Measurements from ENCODE around the gene CHRNB2. TPM values are rescaled to one million over a fixed set of nuclear protein-coding genes. Genes with fewer than 3 reads are reported as not detected.

The CHRNB2 gene
- total and polyA plus RNA-seq, 2 donors (not counting 1 experiment from before 2014, with no cell fraction given): 0.03 TPM; not detected in 1

GRCh38 chr1:154616659-154617345 is 49.2 kb downstream of the CHRNB2 start:
- ChIA-PET CTCF (no interaction called here), POLR2A (no interaction called here)
- Histone ChIP-seq H3K27me3 (replicated peaks in 1 of 4; ENCODE audit: control extremely low read depth in 1 of 4, control insufficient read depth in 3 of 4, insufficient read depth in 4 of 4, low read length in 3 of 4) (no peaks in the 10 kb centered on the region), H3K4me3 (ENCODE audit: control extremely low read depth in 1 of 5, extremely low read depth in 1 of 5, insufficient read depth in 1 of 5, low read depth in 2 of 5, low read length in 4 of 5) (no peak overlapping the region), H3K4me1 (ENCODE audit: control insufficient read depth in 2 of 2, insufficient read depth in 2 of 2, low read length in 2 of 2) (no peaks in the 10 kb centered on the region), H3K36me3 (replicated peaks in 1 of 2; ENCODE audit: control extremely low read depth in 1 of 2, control insufficient read depth in 1 of 2, extremely low read depth in 1 of 2, insufficient read depth in 2 of 2, low read length in 1 of 2) (peaks cover 0 to 1% of the 10 kb centered on the region in 2 experiments), H3K27ac (ENCODE audit: low read length in 2 of 2) (no peak overlapping the region), H4K20me1 (ENCODE audit: control insufficient read depth, insufficient read depth, low read length, poor library complexity, severe bottlenecking) (peaks cover 39% of the 10 kb centered on the region), H3K9me3 (ENCODE audit: control extremely low read depth in 1 of 3, control insufficient read depth in 2 of 3, insufficient read depth in 1 of 3, low read length in 2 of 3) (no peaks in the 10 kb centered on the region), H2AFZ (ENCODE audit: insufficient read depth, low read depth, low read length, poor library complexity, severe bottlenecking) (no peak overlapping the region), H3K9ac (ENCODE audit: low read length) (no peak overlapping the region), H3K4me2 (replicated peaks; ENCODE audit: low read depth, low read length, poor library complexity, severe bottlenecking) (no peak overlapping the region), H3K79me2 (ENCODE audit: control insufficient read depth, insufficient read depth, low read length) (peaks cover 90% of the 10 kb centered on the region)
- DNase-seq: no peak
- H3K4me1 Mint-ChIP-seq: peaks cover 20% of the 10 kb centered on the region
- H3K4me3 Mint-ChIP-seq: no peak overlapping the region
- intact Hi-C loops (cut with micrococcal nuclease): no loop called here
- 98% methylated on average over 4 of the region's 5 CpGs for WGBS (ENCODE audit: insufficient coverage)
- H3K9me3 Mint-ChIP-seq (ENCODE audit: insufficient read depth): no peaks in the 10 kb centered on the region
- H3K27me3 Mint-ChIP-seq: no peaks in the 10 kb centered on the region
- H3K27ac Mint-ChIP-seq: no peak overlapping the region
- no peak for ATAC-seq (ENCODE audit: low read depth)
- TF ChIP-seq EZH2 (IDR thresholded peaks at IDR 0.05; ENCODE audit: borderline replicate concordance, insufficient read depth, low read depth, low read length, poor library complexity, severe bottlenecking) (no peak), CTCF (IDR thresholded peaks at IDR 0.05) (no peak)

GRCh38 chr1:154619181-154619948 is 51.8 kb downstream of the CHRNB2 start:
- no peaks in the 10 kb centered on the region for H3K9me3 Mint-ChIP-seq (ENCODE audit: insufficient read depth)
- H3K4me3 Mint-ChIP-seq: no peak overlapping the region
- H3K27ac ChIP-seq (ENCODE audit: low read length in 2 of 2): no peak overlapping the region
- H3K9me3 ChIP-seq (ENCODE audit: control extremely low read depth in 1 of 3, control insufficient read depth in 2 of 3, insufficient read depth in 1 of 3, low read length in 2 of 3): no peaks in the 10 kb centered on the region
- ChIA-PET POLR2A (interaction anchor here (1.1 kb wide), 1 partner anchor 11 kb away, joined by 6 read pairs; no protein-coding TSS in a partner anchor), CTCF (no interaction called here)
- DNase-seq (no peak), ATAC-seq (ENCODE audit: low read depth) (no peak)
- no peaks in the 10 kb centered on the region for H3K27me3 Mint-ChIP-seq
- no peak overlapping the region for H3K4me2 ChIP-seq (replicated peaks; ENCODE audit: low read depth, low read length, poor library complexity, severe bottlenecking)
- no peak overlapping the region for H3K9ac ChIP-seq (ENCODE audit: low read length)
- peaks cover 31% of the 10 kb centered on the region for H3K4me1 Mint-ChIP-seq
- peaks cover 92% of the 10 kb centered on the region for H3K79me2 ChIP-seq (ENCODE audit: control insufficient read depth, insufficient read depth, low read length)
- H3K27ac Mint-ChIP-seq: no peak overlapping the region
- H4K20me1 ChIP-seq (ENCODE audit: control insufficient read depth, insufficient read depth, low read length, poor library complexity, severe bottlenecking): peaks cover 53% of the 10 kb centered on the region
- TF ChIP-seq CTCF (IDR thresholded peaks at IDR 0.05) (no peak), EZH2 (IDR thresholded peaks at IDR 0.05; ENCODE audit: borderline replicate concordance, insufficient read depth, low read depth, low read length, poor library complexity, severe bottlenecking) (no peak)
- H3K36me3 ChIP-seq (replicated peaks in 1 of 2; ENCODE audit: control extremely low read depth in 1 of 2, control insufficient read depth in 1 of 2, extremely low read depth in 1 of 2, insufficient read depth in 2 of 2, low read length in 1 of 2): peaks cover 1 to 4% of the 10 kb centered on the region in 2 experiments
- H3K4me1 ChIP-seq (ENCODE audit: control insufficient read depth in 2 of 2, insufficient read depth in 2 of 2, low read length in 2 of 2): no peaks in the 10 kb centered on the region
- H3K27me3 ChIP-seq (replicated peaks in 1 of 4; ENCODE audit: control extremely low read depth in 1 of 4, control insufficient read depth in 3 of 4, insufficient read depth in 4 of 4, low read length in 3 of 4): no peaks in the 10 kb centered on the region
- no peak overlapping the region for H2AFZ ChIP-seq (ENCODE audit: insufficient read depth, low read depth, low read length, poor library complexity, severe bottlenecking)
- H3K4me3 ChIP-seq (ENCODE audit: control extremely low read depth in 1 of 5, extremely low read depth in 1 of 5, insufficient read depth in 1 of 5, low read depth in 2 of 5, low read length in 4 of 5): no peak overlapping the region
- intact Hi-C loops (cut with micrococcal nuclease): no loop called here
- no CpG with 5 or more reads among the region's 5 CpGs for WGBS (ENCODE audit: insufficient coverage)

Measured in B cell (primary cell).